ENCODE results near the gene FCHSD2. TPM values are rescaled to one million over a fixed set of nuclear protein-coding genes. Genes with fewer than 3 reads are reported as not detected.
A peak's percentile ranks its signal among the peaks of the same experiment; 100 is the strongest.

Gene FCHSD2
- 6.6 and 10.3 TPM in 2 replicates for total RNA-seq (2014; rRNA removed; shearing (Covaris generic))

GRCh38 chr11:73142128-73142377, at the start of gene FCHSD2:
TSS of gene FCHSD2 (minus strand) at chr11:73142318. CDS start at chr11:73141877, 441 bp downstream.
- no peak for DNase-seq (ENCODE audit: low read depth)

DNA sequence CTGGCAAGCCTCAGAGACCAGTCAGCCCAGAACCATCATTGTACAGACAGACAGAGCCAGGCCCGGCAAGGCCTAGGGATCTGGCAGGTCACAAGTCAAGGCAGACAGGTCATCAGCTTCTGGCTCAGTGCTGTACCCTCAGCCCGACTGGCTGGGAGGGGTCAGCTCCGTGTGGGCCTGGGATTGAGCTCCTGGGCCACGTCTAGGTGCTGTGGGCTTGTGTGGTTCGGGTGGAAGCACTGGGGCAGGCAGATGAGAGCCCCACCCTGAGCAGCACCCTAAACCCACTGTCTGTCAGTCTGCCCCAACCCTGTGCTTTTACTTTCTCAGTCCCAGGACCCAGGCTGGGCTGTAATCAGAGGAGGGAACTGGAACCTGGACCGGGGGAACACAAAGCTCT, 49.0 kb upstream of the FCHSD2 start:
- no peak for DNase-seq (ENCODE audit: low read depth)

- no peak for DNase-seq (ENCODE audit: low read depth)
Measured at GRCh38 chr11:73190557-73190885, 48.4 kb upstream of the FCHSD2 start.

GRCh38 chr11:73189723-73190556, 47.8 kb upstream of the FCHSD2 start:
- no peak for DNase-seq (ENCODE audit: low read depth)

- DNase-seq (ENCODE audit: low read depth), result no peak
Measured at GRCh38 chr11:73189315-73189714, 47.2 kb upstream of the FCHSD2 start.

DNA sequence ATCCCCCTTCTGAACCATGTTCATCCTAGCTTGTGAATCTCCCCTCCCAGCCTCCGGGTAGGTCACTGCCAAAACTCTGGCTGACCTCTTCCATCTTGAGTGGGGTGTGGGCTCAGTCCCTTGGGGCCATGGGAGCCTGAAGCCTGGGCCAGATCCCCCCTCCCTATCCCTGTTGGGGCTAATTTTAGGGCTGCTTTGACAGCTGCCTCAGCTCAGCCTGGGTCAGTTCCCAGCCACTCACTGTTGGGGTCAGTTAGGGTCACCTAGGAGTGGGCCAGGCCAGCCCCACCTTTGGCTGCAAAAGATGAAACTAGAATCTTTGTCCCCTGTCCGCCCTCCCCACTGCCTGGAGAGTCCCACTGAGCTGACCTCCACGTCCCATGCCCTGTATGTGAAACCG, 46.2 kb upstream of the FCHSD2 start:
- no peak for DNase-seq (ENCODE audit: low read depth)

- DNase-seq (ENCODE audit: low read depth), result no peak
Measured at GRCh38 chr11:73187854-73188253, 45.7 kb upstream of the FCHSD2 start.

- DNase-seq (ENCODE audit: low read depth), result no peak
Measured at GRCh38 chr11:73186886-73187285, 44.8 kb upstream of the FCHSD2 start.

DNA sequence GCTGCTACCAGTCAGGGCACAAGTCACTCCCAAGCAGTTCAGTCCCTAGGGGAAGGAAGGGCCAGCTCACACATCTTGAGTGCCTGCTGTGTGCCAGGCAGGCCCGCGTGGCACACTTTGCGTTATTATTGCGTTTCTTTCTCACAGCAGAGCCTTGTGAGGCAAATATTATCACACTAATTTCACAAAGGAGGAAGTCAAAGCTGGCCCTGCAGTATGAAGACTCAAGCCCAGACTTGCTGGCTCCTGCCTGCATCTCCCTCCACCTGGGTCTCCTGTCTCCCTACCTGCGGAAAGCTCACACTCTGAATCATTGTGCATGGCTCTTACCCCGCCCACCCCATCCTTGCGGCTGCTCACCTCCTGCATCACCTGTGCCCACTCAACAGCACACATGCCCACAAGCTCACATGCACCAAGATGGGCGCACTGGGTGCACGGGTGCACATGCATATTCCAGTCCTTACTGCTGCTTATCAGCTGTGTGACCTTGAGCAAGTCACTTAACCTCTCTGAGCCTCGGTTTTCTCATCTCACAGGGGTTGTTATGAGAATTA, 44.3 kb upstream of the FCHSD2 start:
- DNase-seq (ENCODE audit: low read depth), result no peak

- DNase-seq (ENCODE audit: low read depth), result peak; percentile 95
Measured at GRCh38 chr11:73185680-73186293, 43.7 kb upstream of the FCHSD2 start.

DNA sequence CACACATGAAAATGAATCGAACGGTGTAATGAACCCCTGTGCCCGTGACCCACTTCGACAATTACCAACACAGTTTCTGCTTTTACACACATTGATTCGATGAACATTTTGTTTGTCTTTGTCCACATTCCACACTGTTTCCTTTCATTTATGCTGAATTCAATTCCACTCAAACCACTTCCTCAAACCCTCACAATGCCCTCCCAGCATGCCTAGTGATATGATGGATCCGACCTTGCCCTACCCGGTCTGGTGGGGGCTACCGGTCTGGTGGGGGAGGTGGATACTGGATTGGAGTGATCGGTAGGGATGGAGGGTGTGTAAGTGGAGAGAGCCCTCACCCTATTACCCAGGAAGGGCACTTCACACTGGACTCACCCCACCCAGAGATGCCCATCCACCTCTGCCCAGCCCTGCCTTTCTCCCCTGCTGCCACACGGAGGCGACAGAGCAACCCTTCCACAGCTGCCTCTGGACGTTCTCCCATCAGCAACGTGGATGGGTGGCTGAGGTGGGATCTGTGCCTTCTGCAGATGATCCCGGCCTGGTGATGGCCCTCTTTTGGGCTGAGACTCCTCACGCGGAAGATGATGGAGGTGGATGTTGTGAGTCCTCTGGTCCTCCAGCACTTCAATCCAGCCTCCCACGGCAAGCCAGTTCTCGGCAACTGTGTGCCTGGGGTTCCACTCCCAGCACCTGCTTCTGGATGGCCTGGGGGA, 43.0 kb upstream of the FCHSD2 start:
- peak; percentile 72 for DNase-seq (ENCODE audit: low read depth)

DNA sequence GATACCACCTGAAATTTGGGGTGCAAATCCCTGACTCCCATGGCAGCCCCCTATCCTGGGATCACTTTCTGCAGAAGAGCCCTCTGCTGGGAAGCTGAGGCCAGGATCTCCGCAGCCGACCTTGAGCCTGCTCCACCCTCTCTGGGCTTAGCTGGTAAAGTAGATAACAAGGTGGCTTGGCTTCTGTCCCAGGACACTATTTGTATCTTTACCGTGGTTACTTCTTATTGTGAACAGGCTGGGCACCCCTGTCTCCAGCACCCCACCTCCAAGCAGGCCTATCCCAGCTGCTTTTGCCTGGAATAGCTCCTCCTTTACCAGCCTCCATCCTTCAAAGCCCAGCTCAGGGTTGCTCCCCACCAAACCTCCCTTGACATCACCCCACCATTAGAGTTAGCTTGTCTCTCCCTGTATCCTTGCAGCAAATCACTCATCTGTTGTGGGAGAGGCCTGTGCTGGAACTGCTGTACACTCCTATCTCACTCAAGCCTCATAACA, 40.8 kb upstream of the FCHSD2 start:
- DNase-seq (ENCODE audit: low read depth), result peak; percentile 38

DNA sequence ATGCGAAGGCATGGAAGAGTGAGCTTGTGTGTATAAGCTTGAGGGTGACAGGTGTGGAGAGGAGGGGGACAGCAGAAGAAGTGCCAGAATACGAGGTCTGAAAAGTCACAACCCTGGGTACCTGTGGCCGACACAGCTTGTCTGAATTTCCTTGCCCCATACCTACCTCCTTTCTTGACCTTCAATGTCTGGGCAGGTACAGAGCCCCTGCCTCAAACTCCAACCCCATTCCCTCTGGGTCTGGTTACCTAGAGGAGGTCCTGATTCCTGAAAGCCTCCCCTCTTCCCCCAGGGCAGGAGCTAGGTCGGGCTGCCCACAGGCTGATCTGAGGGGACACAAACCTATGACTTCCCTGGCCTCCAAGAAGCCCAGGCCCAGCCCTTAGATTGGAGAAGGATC, 36.6 kb upstream of the FCHSD2 start:
- DNase-seq (ENCODE audit: low read depth), result no peak

- DNase-seq (ENCODE audit: low read depth), result peak; percentile 80
Measured at GRCh38 chr11:73177778-73178539, 35.8 kb upstream of the FCHSD2 start.

GRCh38 chr11:73177380-73177777, 35.3 kb upstream of the FCHSD2 start:
- no peak for DNase-seq (ENCODE audit: low read depth)

DNA sequence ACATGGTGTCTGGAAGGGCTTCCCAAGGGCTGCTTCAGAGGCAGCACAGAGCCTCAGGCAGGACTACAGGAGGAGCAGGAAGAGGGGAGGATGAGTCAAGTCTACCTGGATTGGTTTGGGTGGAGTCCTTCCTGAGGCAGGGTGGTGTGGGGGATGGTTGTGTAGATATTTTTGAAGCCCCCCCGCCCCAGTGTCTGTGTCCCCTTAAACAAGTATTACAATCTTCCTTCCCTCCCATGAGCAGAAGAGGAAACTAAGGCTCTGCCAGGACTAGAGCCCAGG, 34.7 kb upstream of the FCHSD2 start:
- no peak for DNase-seq (ENCODE audit: low read depth)

DNA sequence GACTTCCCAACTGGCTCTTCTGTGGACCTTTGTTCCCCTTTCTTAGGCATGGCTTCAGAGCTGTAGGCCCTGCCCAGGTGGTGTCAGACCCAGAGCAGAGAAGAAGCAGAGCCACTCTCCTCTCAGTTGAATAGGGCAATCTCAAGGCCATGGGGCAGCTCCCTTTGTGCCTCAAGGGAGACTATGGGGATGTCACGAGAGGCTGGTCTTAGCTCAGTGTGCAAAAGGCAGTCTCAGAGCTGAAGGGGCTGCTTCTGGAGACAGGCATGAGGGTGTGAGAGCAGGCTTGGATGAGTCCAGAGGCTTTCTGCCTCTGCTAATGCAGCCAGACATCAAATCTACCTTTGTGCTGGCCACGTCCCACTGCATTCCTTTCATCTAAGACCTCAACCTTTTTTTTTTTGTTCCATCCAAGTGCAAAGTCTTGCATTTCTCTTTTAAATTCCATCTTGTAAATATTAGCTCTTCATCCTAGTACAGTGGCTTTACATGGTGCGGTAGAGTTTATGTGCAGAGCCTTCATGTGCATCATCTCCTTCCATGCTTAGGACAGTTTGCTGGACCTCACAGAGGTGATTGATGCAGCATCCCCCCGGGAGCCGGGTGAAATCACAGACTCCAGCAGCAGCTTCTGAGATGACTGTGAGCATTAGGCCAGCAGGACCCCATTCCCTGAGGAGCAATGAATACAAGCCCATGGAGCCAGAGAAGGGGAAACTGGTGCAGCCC, 34.2 kb upstream of the FCHSD2 start:
- no peak for DNase-seq (ENCODE audit: low read depth)

DNA sequence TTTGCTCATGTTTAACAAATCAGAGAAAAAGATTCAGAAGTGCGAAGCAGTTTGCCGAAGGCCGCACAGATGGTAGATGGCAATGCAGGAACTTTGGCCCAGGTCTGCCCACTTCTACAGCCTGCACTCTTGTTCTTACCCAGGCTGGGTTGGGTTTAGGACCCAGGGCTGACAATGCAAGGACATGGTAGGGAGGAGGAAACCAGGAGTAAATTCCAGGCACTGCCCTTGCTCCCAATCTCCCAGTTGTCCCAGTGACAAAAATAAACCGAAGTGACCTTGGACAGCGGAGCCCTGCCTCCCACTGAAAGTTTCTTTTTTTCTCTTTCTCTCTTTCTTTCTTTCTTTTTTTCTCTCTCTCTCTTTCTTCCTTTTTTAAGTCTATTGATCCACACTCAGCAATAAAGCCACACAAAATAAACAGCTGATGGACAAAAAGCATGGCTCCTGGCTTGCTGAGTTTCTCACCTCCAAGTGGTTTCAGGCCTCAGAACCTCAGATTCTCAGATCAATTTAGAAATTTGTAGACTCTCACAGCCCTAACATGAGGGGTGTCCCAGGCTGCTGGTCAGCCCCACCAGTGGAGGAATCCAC, 33.5 kb upstream of the FCHSD2 start:
- DNase-seq (ENCODE audit: low read depth), result no peak

- DNase-seq (ENCODE audit: low read depth), result no peak
Measured at GRCh38 chr11:73174495-73174791, 32.3 kb upstream of the FCHSD2 start.

DNA sequence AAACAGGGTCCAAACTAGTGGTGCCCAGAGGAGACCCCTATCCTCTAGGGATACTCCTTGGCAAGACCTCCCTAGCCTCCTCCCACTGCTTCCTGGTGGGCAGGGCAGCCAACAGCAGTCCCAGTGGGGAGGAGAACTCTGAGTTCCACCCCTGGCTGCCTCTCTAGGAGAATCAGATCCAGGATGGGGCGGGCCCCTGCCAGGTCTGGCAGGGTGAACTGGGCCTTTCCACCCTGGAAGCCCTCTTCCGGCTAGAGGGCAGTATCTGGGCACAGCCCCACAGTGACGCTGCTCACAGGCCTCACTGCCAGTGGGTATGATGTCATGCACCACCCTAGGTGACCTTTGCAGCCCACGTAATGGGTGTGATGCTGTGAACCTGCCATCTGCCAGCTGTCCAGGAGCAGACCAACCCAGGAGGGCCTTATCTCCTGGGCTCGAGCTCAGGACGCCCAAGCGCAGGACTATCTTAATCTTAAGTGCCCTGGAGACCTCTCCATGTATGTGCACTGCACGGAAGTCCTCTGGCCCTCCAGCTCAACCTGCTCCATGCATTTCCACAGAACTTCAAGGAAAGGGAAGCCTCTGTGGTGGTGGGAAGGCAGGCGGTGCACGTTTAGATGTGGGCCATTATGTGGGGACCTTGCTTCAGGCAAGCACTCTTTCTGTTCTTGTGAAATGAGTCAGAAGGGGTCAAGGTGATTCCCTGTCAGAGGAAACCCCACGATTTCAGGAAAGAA, 31.8 kb upstream of the FCHSD2 start:
- DNase-seq (ENCODE audit: low read depth), result no peak
